Adrenal gland (tissue), 12 donors: ENCODE measurements around the gene NME7. TPM values are rescaled to one million over a fixed set of nuclear protein-coding genes. Genes with fewer than 3 reads are reported as not detected.
A peak's percentile ranks its signal among the peaks of the same experiment; 100 is the strongest.

ENCODE experiments used
- DNase-seq, 7 donors: peaks; one replicate each; pipeline ENCODE4 v3.0.0-alpha.2; 2019 to 2020
- H3K27ac ChIP-seq, 5 donors: fragments of 200-600 bp; sonication (generic) in 4 of 5; 1 replicate in 3 of 5; 2 replicates in 2 of 5; pipeline versions ENCODE4 v1.5.1 to v1.8.0; 2016 to 2020; ENCODE audit warnings: mild to moderate bottlenecking in 1 of 5
- H3K27me3 ChIP-seq: fragments of 200-600 bp; 2 replicates; pipeline ENCODE4 v1.8.0; 2021
- H3K36me3 ChIP-seq, 2 donors: fragments of 200-600 bp; replicated peaks in 1 of 2; 1 replicate in 1 of 2; 2 replicates in 1 of 2; pipeline versions ENCODE4 v1.5.1 to v1.8.0; 2018 to 2022
- H3K4me1 ChIP-seq, 2 donors: fragments of 200-600 bp; replicated peaks in 1 of 2; 1 replicate in 1 of 2; 2 replicates in 1 of 2; pipeline versions ENCODE4 v1.5.1 to v1.8.0; 2018 to 2021
- H3K4me3 ChIP-seq, 4 donors: fragments of 200-600 bp; sonication (generic) in 3 of 4; one replicate each; pipeline ENCODE4 v1.5.1; 2016 to 2018
- H3K9me3 ChIP-seq, 3 donors: fragments of 200-600 bp; sonication (generic) in 1 of 3; replicated peaks in 1 of 3; 1 replicate in 2 of 3; 2 replicates in 1 of 3; pipeline versions ENCODE4 v1.5.1 to v1.8.0; 2016 to 2021
- CTCF ChIP-seq, 6 experiments: fragments of 450-650 bp in 4 of 6; fragments of 200-600 bp in 2 of 6; sonication (generic) in 1 of 6; IDR thresholded peaks; 1 replicate in 5 of 6; 2 replicates in 1 of 6; pipeline versions ENCODE4 v1.5.1 to v1.8.0; 2016 to 2021; ENCODE audit warnings: antibody characterized with exemption in 6 of 6, mild to moderate bottlenecking in 2 of 6, moderate library complexity in 1 of 6
- POLR2A ChIP-seq, 2 donors: fragments of 450-650 bp; IDR thresholded peaks; one replicate each; pipeline ENCODE4 v1.6.1; 2017; ENCODE audit warnings: antibody characterized with exemption in 2 of 2, mild to moderate bottlenecking in 2 of 2, moderate library complexity in 1 of 2
- WGBS, 4 donors: extraction: QIAGEN DNeasy Blood & Tissue Kit in 2 of 4; methylation state at CpG; one replicate each; pipeline versions ENCODE4 v1.1.5 to v1.1.7; 2013 to 2017; 5-methylcytosine and 5-hydroxymethylcytosine counted together
- intact Hi-C, 2 donors: fragments of 100-400 bp; cut with DNase I; formaldehyde crosslinking; loops; one replicate each; pipeline versions ENCODE4 v1.14.1 to v1.15.0; 2022 to 2023
- polyA plus RNA-seq, 3 donors: library from polyadenylated mRNA; stranded (reverse); fragments of 200-250 nt in 2 of 3; fragments of 350-450 nt in 1 of 3; fragmentation: Illumina TruSeq in 1 of 3; extraction: RNeasy Lipid Tissue Mini Kit (QIAGEN cat#74804) in 1 of 3; gene quantifications; one replicate each; pipeline ENCODE4 v1.2.3, GENCODE V29; 2013 to 2014
- total RNA-seq, 9 donors: library from RNA; depleted of rRNA in 4 of 9; stranded (reverse); fragments of >200 nt in 4 of 9; fragments of 120-200 nt in 1 of 9; fragmentation: NEBNext Ultra II Directional in 1 of 9; extraction: Animal tissue kit (Norgen Biotek cat#: 25700) in 1 of 9; gene quantifications; one replicate each; pipeline versions ENCODE4 v1.1.0 to v1.2.4, GENCODE V29; 2013 to 2023
- donor health status: healthy with polysubstance abuse.
- donor health status: Bipolar disorder and iron deficiency.
- donor health status: DM: yes; HTN: yes; CAD: no.
- donor health status: DM: no; HTN: no; CAD: no.
- donor health status: DM: no; HTN: no; CAD: no.
- donor health status: DM: yes; HTN: yes; CAD: no.

The NME7 gene
- total and polyA plus RNA-seq, 12 donors: 3.3 to 41.4 (median 15.6) TPM

- DNase-seq: no peak
- peaks cover 7 to 9% of the 10 kb centered on the region in 2 donors for H3K4me1 ChIP-seq
- 45 to 51% (median 48%) methylated on average over 2 of the region's 2 CpGs; no CpG with 5 or more reads in 1 of the 4 donors for WGBS, 4 donors
- no peaks in the 10 kb centered on the region for H3K9me3 ChIP-seq
- H3K27me3 ChIP-seq: no peaks in the 10 kb centered on the region
- peak overlapping the region in 1 of 5 donors; percentile 10 for H3K27ac ChIP-seq
- H3K4me3 ChIP-seq: no peak overlapping the region
- no peak for TF ChIP-seq POLR2A (IDR thresholded peaks at IDR 0.05)
- TF ChIP-seq CTCF (IDR thresholded peaks at IDR 0.05): peak in 2 of 6 experiments; percentile 28 to 32
- no peaks in the 10 kb centered on the region for H3K36me3 ChIP-seq
- intact Hi-C loops: no loop called here
Observed at GRCh38 chr1:169271098-169271497, 96.5 kb downstream of the NME7 start.

GRCh38 chr1:169266133-169266532 lies 101.5 kb downstream of the NME7 start:
- no peak overlapping the region for H3K27ac ChIP-seq
- H3K36me3 ChIP-seq: no peaks in the 10 kb centered on the region
- intact Hi-C loops: no loop called here
- no peaks in the 10 kb centered on the region for H3K27me3 ChIP-seq
- H3K4me3 ChIP-seq: no peak overlapping the region
- WGBS, 4 donors: 84 to 100% (median 85%) methylated on average over 1 of the region's 1 CpG; no CpG with 5 or more reads in 1 of the 4 donors
- no peaks in the 10 kb centered on the region for H3K9me3 ChIP-seq
- TF ChIP-seq POLR2A (IDR thresholded peaks at IDR 0.05) (no peak), CTCF (IDR thresholded peaks at IDR 0.05) (no peak)
- peaks cover 2 to 3% of the 10 kb centered on the region in 2 donors for H3K4me1 ChIP-seq
- DNase-seq: no peak

GRCh38 chr1:169263059-169263458 lies 104.5 kb downstream of the NME7 start:
- Histone ChIP-seq H3K9me3 (no peaks in the 10 kb centered on the region), H3K4me1 (no peaks in the 10 kb centered on the region), H3K36me3 (no peaks in the 10 kb centered on the region), H3K27me3 (no peaks in the 10 kb centered on the region), H3K27ac (no peak overlapping the region), H3K4me3 (no peak overlapping the region)
- no peak for DNase-seq
- TF ChIP-seq POLR2A (IDR thresholded peaks at IDR 0.05) (no peak), CTCF (IDR thresholded peaks at IDR 0.05) (no peak)
- intact Hi-C loops: no loop called here

- no peaks in the 10 kb centered on the region for H3K36me3 ChIP-seq
- no peaks in the 10 kb centered on the region for H3K27me3 ChIP-seq
- no peaks in the 10 kb centered on the region for H3K4me1 ChIP-seq
- H3K9me3 ChIP-seq: no peaks in the 10 kb centered on the region
- H3K4me3 ChIP-seq: no peak overlapping the region
- no peak for TF ChIP-seq CTCF (IDR thresholded peaks at IDR 0.05)
- TF ChIP-seq POLR2A (IDR thresholded peaks at IDR 0.05): no peak
- H3K27ac ChIP-seq: no peak overlapping the region
- intact Hi-C loops: no loop called here
- 90 to 99% (median 94%) methylated on average over 2 of the region's 2 CpGs; no CpG with 5 or more reads in 1 of the 4 donors for WGBS, 4 donors
- no peak for DNase-seq
Observed at GRCh38 chr1:169261884-169262283, 105.7 kb downstream of the NME7 start.
